GM12878 (cell line): ENCODE data around the gene KLHL3. TPM values are rescaled to one million over a fixed set of nuclear protein-coding genes. Genes with fewer than 3 reads are reported as not detected.

Experiments used
- ATAC-seq: fragments of 200-7000 bp; cut with Tn5 transposase; 3 replicates; pipeline ENCODE4 v1.9.1; 2020; ENCODE audit warnings: mild to moderate bottlenecking, moderate library complexity
- BruUV-seq: library from RNA; stranded (reverse); fragments of 400-500 nt; replicated peaks from 2 replicates; lab custom pipeline; 2021; lab: Mats Ljungman, UMichigan
- CTCF ChIA-PET: fragments of 300-600 bp; sonication (Branson Sonifier 250); formaldehyde crosslinking; extraction: SDS; loops from one replicate; lab custom pipeline; 2021; ENCODE audit warnings: inconsistent platforms; lab: Yijun Ruan, JAX
- POLR2A ChIA-PET: fragments of 350-600 bp; formaldehyde crosslinking; extraction: SDS; loops from one replicate; lab custom pipeline; 2021; ENCODE audit warnings: inconsistent platforms; lab: Charles Lee
- RAD21 ChIA-PET: fragments of 300-600 bp; sonication (Branson Sonifier 250); formaldehyde crosslinking; loops from one replicate; lab custom pipeline; 2023; ENCODE audit warnings: antibody characterized with exemption; ENCODE audit not compliant: unreplicated experiment; lab: Charles Lee
- SMC1A ChIA-PET: fragments of 300-600 bp; sonication (Branson Sonifier 250); formaldehyde crosslinking; loops from one replicate; lab custom pipeline; 2023; ENCODE audit not compliant: unreplicated experiment, uncharacterized antibody; lab: Charles Lee
- DNase-seq: peaks from one replicate; pipeline ENCODE4 v3.0.0-alpha.2; 2011; ENCODE audit warnings: low read depth, low spot score
- FAIRE-seq: peaks from 3 replicates; lab custom pipeline; 2011; peaks lifted over from hg19 to GRCh38; lab: Jason Lieb, UNC
- H2AFZ ChIP-seq: 2 replicates; pipeline ENCODE4 v1.6.0; 2011; ENCODE audit warnings: low read depth, low read length, control low read depth; ENCODE audit not compliant: control insufficient read depth
- H3K27ac ChIP-seq: 2 replicates; pipeline ENCODE4 v1.5.1; 2011; ENCODE audit warnings: control low read depth; ENCODE audit not compliant: control insufficient read depth, insufficient read depth
- H3K27me3 ChIP-seq, 2 experiments: replicated peaks in 1 of 2; 2 replicates each; pipeline versions ENCODE4 v1.6.0 to v1.6.1; 2011; ENCODE audit warnings: low read length in 1 of 2; ENCODE audit not compliant: control insufficient read depth in 2 of 2, insufficient read depth in 2 of 2
- H3K36me3 ChIP-seq, 2 experiments: 2 replicates each; pipeline ENCODE4 v1.5.1; 2011; ENCODE audit warnings: low read length in 1 of 2; ENCODE audit not compliant: control insufficient read depth in 2 of 2, insufficient read depth in 2 of 2
- H3K4me1 ChIP-seq: 2 replicates; pipeline ENCODE4 v1.6.1; 2011; ENCODE audit warnings: mild to moderate bottlenecking, low read length, moderate library complexity, mixed read lengths; ENCODE audit not compliant: control insufficient read depth, insufficient read depth
- H3K4me2 ChIP-seq: 2 replicates; pipeline ENCODE4 v1.6.0; 2011; ENCODE audit warnings: control low read depth; ENCODE audit not compliant: control insufficient read depth, insufficient read depth
- H3K4me3 ChIP-seq: fragments of 200-600 bp; sonication (generic); 2 replicates; pipeline ENCODE4 v1.5.1; 2016
- H3K79me2 ChIP-seq: 2 replicates; pipeline ENCODE4 v1.6.0; 2011; ENCODE audit warnings: low read length; ENCODE audit not compliant: control insufficient read depth, insufficient read depth
- H3K9ac ChIP-seq: 2 replicates; pipeline ENCODE4 v1.8.0; 2011; ENCODE audit warnings: low read length, control low read depth, mixed read lengths; ENCODE audit not compliant: control insufficient read depth, insufficient read depth
- H3K9me3 ChIP-seq: replicated peaks from 3 replicates; pipeline ENCODE4 v1.5.1; 2011; ENCODE audit warnings: mild to moderate bottlenecking, low read length; ENCODE audit not compliant: control insufficient read depth, insufficient read depth
- H4K20me1 ChIP-seq: 2 replicates; pipeline ENCODE4 v1.6.0; 2011; ENCODE audit not compliant: control insufficient read depth, insufficient read depth
- CHD1 ChIP-seq: IDR thresholded peaks from 2 replicates; pipeline ENCODE4 v1.6.1; 2012; ENCODE audit warnings: low read depth, low read length, improper control_type of control experiment
- CHD4 ChIP-seq: fragments of 200-600 bp; sonication (generic); IDR thresholded peaks from 2 replicates; pipeline ENCODE4 v1.6.1; 2016; ENCODE audit warnings: mild to moderate bottlenecking
- GABPA ChIP-seq: IDR thresholded peaks from 2 replicates; pipeline ENCODE4 v1.6.1; 2014; ENCODE audit warnings: antibody characterized with exemption, low read depth, mild to moderate bottlenecking, inconsistent platforms
- JUNB ChIP-seq: IDR thresholded peaks from 2 replicates; pipeline ENCODE4 v1.6.1; 2016; ENCODE audit warnings: antibody characterized with exemption, mild to moderate bottlenecking
- MXI1 ChIP-seq: fragments of 150-350 bp; IDR thresholded peaks from 2 replicates; pipeline ENCODE4 v1.6.1; 2011; ENCODE audit warnings: low read depth, mild to moderate bottlenecking, inconsistent platforms, low read length, improper control_type of control experiment
- NR2C1 ChIP-seq: fragments of 450-650 bp; IDR thresholded peaks from 2 replicates; pipeline ENCODE4 v1.6.1; 2017; ENCODE audit warnings: antibody characterized with exemption, mild to moderate bottlenecking, moderate library complexity
- SPI1 ChIP-seq: IDR thresholded peaks from 2 replicates; pipeline ENCODE4 v1.6.1; 2011; ENCODE audit warnings: low read depth, mild to moderate bottlenecking, low read length, moderate library complexity, borderline replicate concordance; ENCODE audit not compliant: insufficient read depth
- SRF ChIP-seq, 2 experiments: IDR thresholded peaks; 2 replicates each; pipeline ENCODE4 v1.6.1; 2011; ENCODE audit warnings: low read depth in 2 of 2, low read length in 2 of 2, mild to moderate bottlenecking in 1 of 2, moderate library complexity in 1 of 2
- TCF3 ChIP-seq: IDR thresholded peaks from 2 replicates; pipeline ENCODE4 v1.6.1; 2012; ENCODE audit warnings: low read depth, mild to moderate bottlenecking, low read length, borderline replicate concordance; ENCODE audit not compliant: insufficient read depth
- ZSCAN29 ChIP-seq: fragments of 450-650 bp; IDR thresholded peaks from 2 replicates; pipeline ENCODE4 v1.6.1; 2017; ENCODE audit warnings: mild to moderate bottlenecking, moderate library complexity
- WGBS: methylation state at CpG from one replicate; pipeline ENCODE4 v1.1.6; 2016; ENCODE audit warnings: low lambda C conversion rate; ENCODE audit not compliant: insufficient replicate concordance, insufficient coverage; ENCODE audit errors: missing lambda C conversion rate; 5-methylcytosine and 5-hydroxymethylcytosine counted together
- in situ Hi-C: fragments of 300-500 bp; cut with MboI; formaldehyde crosslinking; loops from 9 replicates; pipeline ENCODE4 v1.14.3; 2018; ENCODE audit warnings: mixed read lengths
- intact Hi-C: fragments of 100-400 bp; cut with micrococcal nuclease; formaldehyde crosslinking; loops from one replicate; pipeline ENCODE4 v1.14.2; 2022; ENCODE audit not compliant: unreplicated experiment
- polyA plus RNA-seq, 11 experiments: library from polyadenylated mRNA; depleted of rRNA in 4 of 11; unstranded in 6 of 11; stranded (reverse) in 5 of 11; fragments of >200 nt; fragmentation: Nextera tagmentation in 4 of 11; fragmentation: Illumina TruSeq in 1 of 11; extraction: Ambion mirVana in 4 of 11; extraction: Trizol in 1 of 11; gene quantifications; 1 replicate in 1 of 11; 2 replicates in 10 of 11; pipeline versions ENCODE4 v1.2.1 to v1.2.3, GENCODE V29; 2011 to 2016; ENCODE audit warnings: inconsistent platforms in 2 of 11, missing spikeins in 2 of 11, low read depth in 1 of 11
- total RNA-seq, 4 experiments: library from RNA; depleted of rRNA in 3 of 4; stranded (reverse); fragments of >200 nt in 3 of 4; fragmentation: Illumina TruSeq in 1 of 4; extraction: Trizol in 1 of 4; gene quantifications; 2 replicates each; pipeline versions ENCODE4 v1.2.1 to v1.2.3, GENCODE V29; 2013 to 2021

KLHL3 gene
- total and polyA plus RNA-seq, 10 of the 15 experiments (the other 5 are each of a cell fraction or from before 2014, with no cell fraction given): 1.7 to 11.7 (median 5.6) TPM

DNA sequence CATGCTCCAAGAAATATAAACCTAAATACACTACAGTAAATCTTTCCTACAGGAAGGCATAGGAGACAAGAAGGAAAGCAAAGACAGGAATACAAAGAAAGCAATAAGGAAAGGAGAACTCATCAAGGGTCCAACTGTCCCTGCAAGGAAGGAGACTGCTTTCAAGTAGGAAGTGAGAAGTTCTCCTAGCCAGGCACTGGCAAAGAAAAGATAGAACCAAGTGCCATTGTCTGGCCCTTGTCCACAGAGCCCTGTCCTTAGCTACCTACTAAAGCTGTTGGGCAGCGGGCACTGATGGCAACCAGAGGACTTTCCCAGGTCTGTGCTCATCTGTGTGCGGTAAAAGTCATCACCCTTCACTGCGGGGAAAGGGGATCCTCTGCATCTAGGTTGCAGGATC, 108.2 kb downstream of the KLHL3 start:
- H3K4me1 ChIP-seq: peaks cover 3% of the 10 kb centered on the region
- no peaks in the 10 kb centered on the region for H3K9me3 ChIP-seq
- H4K20me1 ChIP-seq: no peaks in the 10 kb centered on the region
- CTCF ChIA-PET: interaction anchor here (0.6 to 10.5 kb wide), 5 partner anchors 19 to 1979 kb away, joined by 3 to 195 read pairs (median 5); no protein-coding TSS in a partner anchor
- in situ Hi-C loops: loop anchor here (5.0 kb wide), 1 partner anchor 115 kb away; no protein-coding TSS in a partner anchor
- WGBS: 97% methylated on average over 3 of the region's 3 CpGs
- H3K27me3 ChIP-seq: no peaks in the 10 kb centered on the region
- intact Hi-C loops: loop anchor here (5.0 to 10.0 kb wide), 3 partner anchors 407 to 507 kb away; partner anchors contain the start of genes FAM13B and NME5
- POLR2A ChIA-PET: no interaction called here
- DNase-seq: no peak
- H3K4me2 ChIP-seq: no peak overlapping the region
- no peak for ATAC-seq
- RAD21 ChIA-PET: interaction anchor here (1.0 to 7.5 kb wide), 2 partner anchors 12 to 115 kb away, joined by 3 to 101 read pairs; no protein-coding TSS in a partner anchor
- no peak overlapping the region for H2AFZ ChIP-seq
- H3K79me2 ChIP-seq: no peaks in the 10 kb centered on the region
- no peak overlapping the region for H3K27ac ChIP-seq
- no peak overlapping the region for H3K4me3 ChIP-seq
- FAIRE-seq: no peak
- no peak for TF ChIP-seq CHD1
- no peak for TF ChIP-seq ZSCAN29
- no peak for TF ChIP-seq SRF (IDR thresholded peaks at IDR 0.05; ENCODE audit: low read depth in 2 of 2, low read length in 2 of 2)
- no peak for TF ChIP-seq GABPA
- TF ChIP-seq NR2C1: no peak
- TF ChIP-seq TCF3: no peak
- TF ChIP-seq MXI1: no peak
- TF ChIP-seq CHD4: no peak
- TF ChIP-seq JUNB: no peak
- no peak for TF ChIP-seq SPI1
- no peak overlapping the region for H3K9ac ChIP-seq
- no peaks in the 10 kb centered on the region; a peak in 1 of 4 replicates for H3K36me3 ChIP-seq
- BruUV-seq: no TSS peak
- SMC1A ChIA-PET: interaction anchor here (1.0 to 10.8 kb wide), 4 partner anchors 12 to 114 kb away, joined by 4 to 106 read pairs (median 12); partner anchors contain the start of gene KLHL3
